Prostate gland (tissue), 2 donors: ENCODE measurements around the gene MTHFD2L.

Source experiments
- POLR2A ChIP-seq: fragments of 450-650 bp; IDR thresholded peaks from one replicate; pipeline ENCODE4 v1.6.1; 2016; ENCODE audit warnings: antibody characterized with exemption, mild to moderate bottlenecking
- TF ChIP-seq, protein P1 (sequence below), 4 experiments: fragments of 200-600 bp in 2 of 4; fragments of 450-650 bp in 2 of 4; sonication (generic) in 2 of 4; IDR thresholded peaks; 1 replicate in 3 of 4; 2 replicates in 1 of 4; pipeline ENCODE4 v1.5.1; 2016 to 2019; ENCODE audit warnings: antibody characterized with exemption in 4 of 4, mild to moderate bottlenecking in 2 of 4, moderate library complexity in 2 of 4

DNA sequence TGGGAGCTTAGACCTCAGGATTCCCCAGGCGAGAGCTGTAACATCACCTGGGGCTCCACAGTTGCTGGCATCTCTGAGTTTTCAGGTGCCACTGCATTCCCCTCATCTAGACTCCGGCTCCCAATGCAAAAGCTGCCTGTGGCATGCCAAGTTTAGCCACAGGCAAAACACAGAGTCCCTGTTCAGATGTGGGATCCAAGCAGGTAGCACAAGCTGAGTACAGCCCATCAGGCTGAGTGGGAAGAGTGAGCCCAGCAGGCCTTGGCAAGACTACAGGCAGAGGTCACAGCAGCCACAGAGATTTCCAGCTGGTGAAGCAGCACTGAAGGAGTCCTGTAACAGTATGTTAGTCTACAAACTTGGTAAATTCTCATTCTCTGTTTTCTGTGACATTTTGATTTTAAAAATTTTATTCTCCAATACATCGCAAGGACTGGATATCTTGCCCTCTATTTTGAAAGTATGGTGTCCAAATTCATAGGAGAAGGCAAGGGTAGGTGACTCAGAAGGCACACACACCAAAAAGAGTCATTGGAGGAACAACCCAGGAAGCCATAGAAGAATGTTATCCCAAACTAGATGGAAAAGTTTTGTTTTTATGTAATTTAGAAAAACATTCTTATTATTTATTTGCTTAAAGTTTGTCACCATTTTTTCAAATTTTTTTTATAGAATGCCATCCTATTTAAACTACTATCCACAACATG, 45.4 kb upstream of the MTHFD2L start:
- TF ChIP-seq, protein P1, sequence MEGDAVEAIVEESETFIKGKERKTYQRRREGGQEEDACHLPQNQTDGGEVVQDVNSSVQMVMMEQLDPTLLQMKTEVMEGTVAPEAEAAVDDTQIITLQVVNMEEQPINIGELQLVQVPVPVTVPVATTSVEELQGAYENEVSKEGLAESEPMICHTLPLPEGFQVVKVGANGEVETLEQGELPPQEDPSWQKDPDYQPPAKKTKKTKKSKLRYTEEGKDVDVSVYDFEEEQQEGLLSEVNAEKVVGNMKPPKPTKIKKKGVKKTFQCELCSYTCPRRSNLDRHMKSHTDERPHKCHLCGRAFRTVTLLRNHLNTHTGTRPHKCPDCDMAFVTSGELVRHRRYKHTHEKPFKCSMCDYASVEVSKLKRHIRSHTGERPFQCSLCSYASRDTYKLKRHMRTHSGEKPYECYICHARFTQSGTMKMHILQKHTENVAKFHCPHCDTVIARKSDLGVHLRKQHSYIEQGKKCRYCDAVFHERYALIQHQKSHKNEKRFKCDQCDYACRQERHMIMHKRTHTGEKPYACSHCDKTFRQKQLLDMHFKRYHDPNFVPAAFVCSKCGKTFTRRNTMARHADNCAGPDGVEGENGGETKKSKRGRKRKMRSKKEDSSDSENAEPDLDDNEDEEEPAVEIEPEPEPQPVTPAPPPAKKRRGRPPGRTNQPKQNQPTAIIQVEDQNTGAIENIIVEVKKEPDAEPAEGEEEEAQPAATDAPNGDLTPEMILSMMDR (IDR thresholded peaks at IDR 0.05): no peak
- no peak for TF ChIP-seq POLR2A
